SU-DHL-6 (cell line): ENCODE data around the gene CDR2L.

Experiments
- CTCF ChIP-seq: fragments of 200-600 bp; sonication (generic); IDR thresholded peaks from one replicate; pipeline ENCODE4 v1.5.1; 2017; ENCODE audit warnings: antibody characterized with exemption, mild to moderate bottlenecking, low read length, moderate library complexity; ENCODE audit not compliant: insufficient read depth, poor library complexity, severe bottlenecking
- EZH2phosphoT487 ChIP-seq: fragments of 200-600 bp; sonication (generic), shearing (Covaris generic); conservative IDR thresholded peaks from 2 replicates; pipeline ENCODE4 v1.6.1; 2018; ENCODE audit warnings: mild to moderate bottlenecking, antibody characterized with exemption, low read length, moderate library complexity, mixed read lengths

- TF ChIP-seq CTCF, result no peak
- TF ChIP-seq EZH2phosphoT487, result no peak
These were observed 24.6 kb upstream of the CDR2L start for GRCh38 chr17:74962622-74963394.
